Erythroblast (primary cell): ENCODE results near the gene TRMO.
A peak's percentile ranks its signal among the peaks of the same experiment; 100 is the strongest.

Experiments used
- DNase-seq, 2 experiments: peaks; one replicate each; lab custom pipeline; 2025; lab: John Stamatoyannopoulos, UW
- GATA1 ChIP-seq: IDR thresholded peaks from 2 replicates; pipeline ENCODE4 v1.6.1; 2011; ENCODE audit warnings: low read depth, mild to moderate bottlenecking, control low read depth, low read length, moderate library complexity
- POLR2A ChIP-seq: IDR thresholded peaks from 2 replicates; pipeline ENCODE4 v1.6.1; 2011; ENCODE audit warnings: mild to moderate bottlenecking, low read length

TRMO gene, protein sequence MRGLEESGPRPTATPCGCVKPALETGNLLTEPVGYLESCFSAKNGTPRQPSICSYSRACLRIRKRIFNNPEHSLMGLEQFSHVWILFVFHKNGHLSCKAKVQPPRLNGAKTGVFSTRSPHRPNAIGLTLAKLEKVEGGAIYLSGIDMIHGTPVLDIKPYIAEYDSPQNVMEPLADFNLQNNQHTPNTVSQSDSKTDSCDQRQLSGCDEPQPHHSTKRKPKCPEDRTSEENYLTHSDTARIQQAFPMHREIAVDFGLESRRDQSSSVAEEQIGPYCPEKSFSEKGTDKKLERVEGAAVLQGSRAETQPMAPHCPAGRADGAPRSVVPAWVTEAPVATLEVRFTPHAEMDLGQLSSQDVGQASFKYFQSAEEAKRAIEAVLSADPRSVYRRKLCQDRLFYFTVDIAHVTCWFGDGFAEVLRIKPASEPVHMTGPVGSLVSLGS

DNA sequence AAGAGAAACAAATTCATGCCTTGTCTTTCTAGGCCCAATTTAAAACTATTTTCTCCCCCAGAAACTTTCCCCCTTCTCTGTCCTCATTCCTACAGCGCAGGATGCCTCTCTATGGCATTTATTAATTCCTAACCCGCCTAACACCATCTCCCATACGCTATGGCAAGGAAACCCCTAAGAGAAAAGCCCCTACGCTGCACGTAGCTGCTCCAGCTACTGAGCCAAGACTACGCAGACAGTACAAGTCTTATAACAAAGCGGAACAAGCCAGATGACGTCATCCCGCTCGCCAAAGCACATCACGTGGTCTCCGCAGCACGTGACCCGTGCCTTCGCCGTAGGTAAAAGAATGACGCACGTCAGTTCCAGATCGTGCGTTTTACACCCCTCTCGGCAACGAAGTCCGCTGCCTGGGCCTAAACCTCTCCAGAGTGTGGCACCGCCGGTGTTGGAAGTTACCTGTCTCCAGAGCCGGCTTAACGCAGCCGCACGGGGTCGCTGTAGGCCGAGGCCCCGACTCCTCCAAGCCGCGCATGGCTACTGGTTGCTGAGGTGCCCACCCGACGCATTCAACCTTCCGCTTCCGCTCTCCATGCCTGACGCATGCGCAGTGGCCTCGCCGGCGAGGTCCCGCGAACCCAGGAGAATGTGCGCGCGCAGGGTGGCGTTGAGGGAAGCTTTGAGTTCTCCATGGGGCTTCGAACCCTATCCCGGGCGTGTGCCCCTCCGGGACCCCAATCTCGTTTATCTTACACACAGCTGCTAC is at the start of gene TRMO:
TSS of gene TRMO (minus strand) at position 542 of the 766 bp plus-strand sequence. CDS start at position 535, 7 bp downstream.
- DNase-seq, result peak; percentile 99 to 100
- TF ChIP-seq POLR2A, result peak; percentile 99
- TF ChIP-seq GATA1, result no peak

DNA sequence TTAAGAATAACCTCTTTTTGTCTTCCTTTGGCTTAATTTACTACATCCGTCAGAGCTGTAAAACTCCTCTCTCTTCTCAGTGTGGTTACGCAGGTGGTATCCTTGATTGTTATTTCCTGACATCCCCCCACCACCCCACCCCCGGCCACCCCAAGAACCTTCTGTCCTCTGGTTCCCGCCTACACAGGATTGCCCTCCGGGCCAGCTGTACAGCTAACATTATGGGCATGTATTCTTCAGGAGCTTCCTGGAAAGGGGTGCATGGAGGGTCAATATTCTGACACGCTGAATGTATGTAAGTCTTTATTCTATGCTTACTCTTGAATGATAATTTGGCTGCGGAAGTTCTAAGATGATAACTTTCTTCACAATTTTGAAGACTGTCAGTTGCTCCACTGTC is 47.9 kb upstream of the TRMO start:
- DNase-seq, result no peak
- no peak for TF ChIP-seq GATA1
- TF ChIP-seq POLR2A, result no peak

DNA sequence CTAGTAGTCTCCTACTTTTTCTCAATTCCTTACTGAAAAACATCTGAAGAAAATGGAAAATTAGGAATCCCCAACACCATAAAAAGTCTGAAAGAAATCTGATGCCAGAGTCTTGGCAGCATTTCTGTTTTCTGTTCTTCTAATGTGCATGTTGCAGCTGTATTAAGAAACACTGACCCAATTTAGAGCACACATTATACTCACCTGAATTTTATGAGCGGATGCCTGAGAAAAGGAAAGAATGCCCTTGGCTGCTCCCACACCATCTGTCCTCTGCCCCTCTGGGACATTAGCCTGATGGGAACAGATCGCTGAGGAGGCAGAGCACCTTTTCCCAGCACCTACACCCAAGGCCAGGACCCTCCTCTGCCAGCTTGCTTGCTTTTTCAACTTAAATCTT is 46.7 kb upstream of the TRMO start:
- TF ChIP-seq POLR2A, result no peak
- TF ChIP-seq GATA1, result no peak
- no peak for DNase-seq

DNA sequence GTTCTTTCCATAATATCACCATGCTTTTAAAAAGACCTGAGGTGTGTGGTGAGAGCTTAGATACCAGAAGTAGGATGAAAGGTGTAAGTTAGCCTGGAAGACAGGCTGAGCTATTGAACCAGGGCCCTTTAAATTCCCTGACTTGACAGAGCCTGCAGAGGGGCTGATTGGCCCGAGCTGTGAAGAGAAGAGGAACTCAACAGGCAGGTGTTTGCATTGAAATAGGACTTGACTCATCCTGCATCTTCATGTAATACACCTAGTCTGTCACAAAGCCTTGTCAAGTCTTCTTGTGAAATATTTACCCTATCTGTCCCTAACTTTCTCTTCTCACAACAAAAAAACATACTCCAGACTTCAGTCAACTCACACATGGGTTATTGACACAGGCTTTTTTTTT is 44.2 kb upstream of the TRMO start:
- no peak for TF ChIP-seq POLR2A
- TF ChIP-seq GATA1, result no peak
- no peak for DNase-seq

DNA sequence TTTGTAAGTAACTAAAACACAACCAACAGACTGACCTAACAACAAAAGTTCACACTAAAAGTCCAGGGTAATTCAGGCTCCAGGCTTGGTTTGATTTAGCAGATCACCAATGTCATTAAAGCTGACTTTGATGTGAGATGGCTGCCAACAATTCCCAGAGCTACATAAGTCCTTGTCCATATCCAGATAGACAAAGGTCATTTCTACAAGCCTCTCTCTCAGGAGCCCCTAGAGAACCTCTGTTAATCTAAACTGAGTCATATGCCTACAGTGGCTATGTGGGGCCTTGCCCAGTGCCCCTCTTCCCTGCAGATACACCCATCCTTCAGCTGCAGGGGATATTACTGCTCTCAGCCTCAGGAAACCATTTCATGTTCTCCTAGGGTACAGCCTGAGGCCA is 42.6 kb upstream of the TRMO start:
- DNase-seq, result no peak
- no peak for TF ChIP-seq GATA1
- TF ChIP-seq POLR2A, result no peak

DNA sequence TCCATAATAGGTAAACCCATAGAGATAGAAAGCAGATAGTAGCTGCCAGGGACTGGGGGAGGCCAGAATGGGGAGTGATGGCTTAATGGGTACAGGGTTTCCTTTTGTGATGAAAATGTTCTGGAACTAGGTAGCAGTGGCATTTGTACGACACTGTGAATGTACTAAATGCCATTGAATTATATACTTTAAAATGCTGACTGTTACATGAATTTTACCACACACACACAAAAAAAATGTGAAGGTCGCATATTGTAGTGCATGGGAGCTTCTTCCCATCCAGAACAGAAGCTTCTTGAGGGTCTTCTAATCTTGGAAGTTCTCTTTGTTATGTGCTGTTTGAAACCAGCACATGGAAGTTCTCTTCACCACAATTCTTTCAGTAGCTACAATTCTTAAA is 40.9 kb upstream of the TRMO start:
- DNase-seq, result no peak
- TF ChIP-seq POLR2A (no peak), GATA1 (no peak)

DNA sequence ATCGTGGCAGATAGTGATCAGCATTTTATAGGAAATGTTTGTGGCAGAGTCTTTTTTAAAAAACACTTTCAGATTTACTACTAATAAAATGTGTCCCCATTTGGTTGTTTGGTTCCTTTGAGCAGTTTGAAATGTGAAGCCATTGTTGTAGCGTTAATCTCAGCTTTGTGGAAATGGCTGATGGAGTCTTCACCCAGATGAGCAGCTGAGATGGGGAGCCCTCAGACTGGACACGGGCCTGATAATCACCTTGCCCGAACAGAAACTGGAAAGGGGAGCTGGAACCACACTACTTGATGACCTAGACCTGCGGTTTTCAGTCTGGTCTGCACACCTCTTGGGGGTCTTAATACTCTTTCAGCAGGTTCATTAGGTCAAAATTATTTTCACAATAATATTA is 40.3 kb upstream of the TRMO start:
- DNase-seq, result no peak
- TF ChIP-seq POLR2A (no peak), GATA1 (no peak)

DNA sequence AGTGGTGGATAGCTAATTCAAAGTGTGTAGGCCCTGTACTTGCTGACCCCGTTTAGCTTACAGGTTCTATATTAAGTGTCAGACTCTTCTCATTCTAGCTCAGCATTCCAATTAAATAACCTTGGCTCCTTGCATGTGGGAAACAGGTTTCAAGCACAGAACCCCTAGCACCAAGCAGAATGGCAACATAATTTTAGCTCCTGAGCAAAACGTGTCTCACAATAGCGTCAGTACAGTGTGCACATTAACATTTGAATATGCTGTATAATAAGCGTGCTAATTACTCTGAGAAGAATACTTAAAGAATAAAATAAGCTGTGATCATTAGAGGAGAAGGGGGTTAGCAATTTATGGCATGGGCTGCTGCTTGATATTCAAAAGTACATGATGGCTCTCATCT is 39.8 kb upstream of the TRMO start:
- TF ChIP-seq POLR2A (no peak), GATA1 (no peak)
- no peak for DNase-seq

DNA sequence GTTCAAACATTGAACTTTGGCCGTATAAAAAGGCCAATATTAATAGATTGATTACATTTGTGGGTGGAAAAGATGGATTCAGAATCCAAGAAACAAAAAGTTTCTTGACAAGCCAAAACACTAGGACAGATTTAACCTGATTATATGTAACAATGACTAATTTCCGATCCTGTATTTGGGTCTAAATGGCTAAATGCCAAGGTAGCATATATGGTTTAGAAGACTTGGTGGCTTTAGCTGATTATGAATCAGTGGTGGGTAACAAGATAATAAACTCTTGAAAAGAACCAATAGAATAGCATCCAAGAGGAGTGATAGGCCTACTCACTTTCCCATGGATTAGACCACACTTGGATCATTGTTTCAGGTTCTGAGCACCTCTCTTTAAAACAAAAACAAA is 39.1 kb upstream of the TRMO start:
- no peak for TF ChIP-seq GATA1
- TF ChIP-seq POLR2A, result no peak
- peak; percentile 60 to 72 for DNase-seq

DNA sequence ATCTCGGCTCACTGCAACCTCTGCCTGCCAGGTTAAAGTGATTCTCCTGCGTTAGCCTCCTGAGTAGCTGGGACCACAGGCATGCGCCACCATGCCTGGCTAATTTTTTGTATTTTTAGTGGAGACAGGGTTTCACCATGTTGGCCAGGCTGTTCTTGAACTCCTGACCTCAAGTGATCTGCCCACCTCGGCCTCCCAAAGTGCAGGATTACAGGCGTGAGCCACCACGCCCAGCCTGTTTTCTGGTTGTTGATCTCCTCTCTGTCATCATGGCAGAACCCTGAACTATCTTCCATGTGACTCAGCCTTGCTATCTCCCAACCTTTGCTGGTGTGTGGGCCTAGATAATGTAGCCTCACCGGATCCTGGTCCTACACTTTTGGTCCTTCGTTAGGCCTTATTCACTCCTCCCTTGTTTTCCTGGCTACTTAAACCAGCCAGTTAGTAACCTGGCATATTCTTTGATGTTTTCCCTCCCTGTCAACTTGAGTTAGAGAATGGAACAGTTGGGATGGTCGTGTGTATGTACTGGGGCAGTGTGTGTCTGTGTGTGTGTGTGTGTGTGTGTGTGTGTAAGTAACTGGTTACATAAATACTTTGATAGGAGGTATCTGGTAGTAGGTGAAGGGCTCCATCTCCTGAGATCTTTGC is 38.5 kb upstream of the TRMO start:
- TF ChIP-seq GATA1 (peak; percentile 52), POLR2A (peak; percentile 60)

DNA sequence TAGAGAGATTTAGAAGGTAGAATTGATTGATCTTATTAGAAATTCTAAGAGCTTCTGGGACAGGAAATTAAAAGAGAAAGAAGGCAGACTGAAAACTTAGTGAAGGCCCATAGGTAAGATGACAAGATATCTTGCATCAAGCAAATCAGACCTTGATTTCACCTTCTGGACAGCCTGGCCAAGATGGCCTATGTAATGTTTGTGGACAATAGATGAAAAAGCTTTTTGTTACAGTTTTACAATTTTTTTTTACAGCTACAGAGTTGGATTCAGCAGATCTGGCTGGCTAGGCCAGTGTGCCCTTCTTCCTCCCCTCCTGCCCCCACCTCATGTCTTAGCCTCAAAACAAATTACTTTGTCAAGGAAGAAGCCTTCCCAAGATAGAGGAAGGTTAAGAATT is 37.3 kb upstream of the TRMO start:
- DNase-seq, result no peak
- TF ChIP-seq POLR2A, result no peak
- TF ChIP-seq GATA1, result no peak

More for the DNA sequence above, 38.5 kb upstream of the TRMO start:
- DNase-seq, result peak; percentile 95 to 98

DNA sequence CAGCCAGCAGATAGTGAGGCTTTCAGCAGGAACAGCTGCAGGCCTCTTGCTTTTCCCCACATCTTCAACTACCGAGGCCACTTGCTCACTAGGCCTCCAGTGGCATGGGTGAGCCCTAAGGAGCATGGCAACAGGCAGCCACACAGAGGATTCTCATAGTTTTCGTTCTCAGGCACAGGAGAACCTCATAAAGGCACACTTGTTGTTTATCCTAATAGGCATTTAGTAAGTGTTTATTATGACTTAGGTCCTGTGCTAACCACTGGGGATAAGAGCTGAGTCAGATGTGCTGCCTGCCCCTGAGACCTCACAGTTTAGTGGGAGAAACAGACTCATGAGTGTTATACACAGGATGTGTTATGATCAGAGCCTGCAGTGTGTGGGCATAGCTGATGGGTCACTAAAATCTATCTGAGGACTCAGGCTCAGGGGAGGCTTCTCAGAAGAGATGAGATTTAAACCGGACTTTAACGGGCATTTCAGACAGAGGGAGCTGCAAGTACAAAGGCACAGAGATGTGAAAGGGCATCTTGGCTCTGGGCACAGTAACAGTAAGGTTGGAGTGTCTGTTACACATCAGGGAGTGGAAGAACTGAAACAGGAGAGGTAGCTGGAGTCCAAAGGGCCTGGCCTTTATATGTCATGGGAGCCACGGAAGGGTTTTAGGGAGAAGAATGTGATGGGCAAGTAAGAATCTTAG is 36.7 kb upstream of the TRMO start:
- DNase-seq, result peak; percentile 60 to 74
- no peak for TF ChIP-seq GATA1
- TF ChIP-seq POLR2A, result no peak

DNA sequence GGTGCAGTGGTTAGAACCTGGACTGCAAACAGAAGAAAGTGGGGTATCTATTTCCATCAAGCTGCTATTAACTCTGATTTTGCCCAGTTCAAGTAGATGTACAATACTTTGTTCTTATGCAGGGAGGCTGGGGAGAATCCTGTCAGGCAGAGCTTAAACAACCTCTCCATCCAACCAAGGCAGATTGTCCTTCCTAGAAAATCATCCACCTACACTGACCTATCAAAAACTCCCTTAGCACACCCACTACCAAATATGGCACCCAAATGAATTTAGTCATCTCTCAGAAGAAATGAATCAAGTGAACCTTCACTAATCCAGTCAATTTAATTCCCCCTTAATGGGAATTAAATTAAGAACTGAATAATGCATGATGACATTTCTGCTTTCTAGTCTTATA is 34.0 kb upstream of the TRMO start:
- no peak for DNase-seq
- no peak for TF ChIP-seq POLR2A
- TF ChIP-seq GATA1, result no peak
